ENCODE results near the gene ARHGEF39.
A peak's percentile ranks its signal among the peaks of the same experiment; 100 is the strongest.

The ARHGEF39 gene

GRCh38 chr9:35690614-35691333 lies 25.8 kb upstream of the ARHGEF39 start:
- DNase-seq = peak; percentile 68

DNA sequence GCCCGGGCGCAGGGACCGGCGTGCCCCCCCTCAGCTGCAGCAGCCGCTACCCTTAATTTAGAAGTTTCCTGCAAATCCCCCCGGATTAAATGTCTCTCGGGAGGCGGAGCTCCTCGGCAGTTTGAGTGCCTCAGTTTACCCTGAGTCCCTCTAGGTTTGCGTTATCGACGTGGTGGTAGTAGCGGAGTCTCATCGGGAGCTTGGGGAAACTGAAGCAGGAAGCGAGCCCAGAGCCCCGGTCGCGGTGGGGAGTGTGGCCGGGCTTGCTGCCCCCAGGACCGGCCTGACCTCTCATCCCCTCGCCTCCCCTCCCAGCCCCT lies 25.3 kb upstream of the ARHGEF39 start:
- peak; percentile 47 for DNase-seq

GRCh38 chr9:35689542-35690293 lies 24.7 kb upstream of the ARHGEF39 start, which contains the start of gene TPM2:
TSS of gene TPM2 (minus strand) at chr9:35689925. CDS start at chr9:35689817, 108 bp downstream.
- peak; percentile 41 for DNase-seq

DNA sequence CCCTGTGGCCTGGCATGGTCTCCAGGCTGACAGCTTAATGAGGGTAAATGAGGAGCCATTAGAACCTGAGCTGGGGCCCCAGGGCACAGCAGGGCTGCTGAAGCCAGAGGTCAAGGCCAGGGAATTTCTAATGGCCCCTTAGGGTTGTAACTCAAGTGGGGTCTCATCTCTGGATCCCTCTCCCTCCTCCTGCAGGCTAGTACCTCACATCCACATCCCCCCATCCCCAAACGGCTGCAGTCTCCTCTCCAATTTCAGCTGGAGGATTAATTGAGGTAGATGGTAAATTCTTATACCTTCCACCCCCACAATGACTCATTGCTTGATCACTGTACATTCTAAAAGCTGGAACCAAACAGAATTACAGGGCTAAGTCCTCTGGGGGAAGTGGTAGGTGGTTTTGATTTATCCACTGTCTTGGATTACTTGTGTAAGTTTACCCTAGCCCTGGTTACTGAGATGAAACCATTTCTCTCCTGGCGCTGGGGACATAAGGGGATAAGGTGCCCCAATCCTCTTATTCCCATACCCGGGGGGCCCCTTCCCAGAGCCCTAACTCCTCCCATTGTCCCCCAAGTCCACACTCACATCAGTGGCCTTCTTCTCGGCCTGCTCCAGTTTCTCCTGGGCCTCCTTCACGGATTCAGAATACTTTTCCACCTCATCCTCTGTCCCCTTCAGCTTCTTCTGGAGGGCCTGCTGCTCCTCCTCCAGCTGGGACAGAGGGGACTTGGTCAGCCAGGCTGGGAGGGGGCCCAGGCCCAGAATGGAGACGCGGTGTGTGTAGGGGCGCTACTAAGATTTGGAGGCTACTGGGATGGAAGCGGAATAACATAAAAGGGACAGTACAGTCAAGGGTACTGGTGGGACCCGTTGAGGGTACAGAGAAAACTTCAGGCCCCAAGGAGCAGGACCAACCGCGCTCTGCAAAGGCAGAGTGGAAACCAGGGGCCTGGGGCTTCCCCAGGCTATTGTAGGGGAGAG lies 23.9 kb upstream of the ARHGEF39 start:
- DNase-seq = peak; percentile 32

DNA sequence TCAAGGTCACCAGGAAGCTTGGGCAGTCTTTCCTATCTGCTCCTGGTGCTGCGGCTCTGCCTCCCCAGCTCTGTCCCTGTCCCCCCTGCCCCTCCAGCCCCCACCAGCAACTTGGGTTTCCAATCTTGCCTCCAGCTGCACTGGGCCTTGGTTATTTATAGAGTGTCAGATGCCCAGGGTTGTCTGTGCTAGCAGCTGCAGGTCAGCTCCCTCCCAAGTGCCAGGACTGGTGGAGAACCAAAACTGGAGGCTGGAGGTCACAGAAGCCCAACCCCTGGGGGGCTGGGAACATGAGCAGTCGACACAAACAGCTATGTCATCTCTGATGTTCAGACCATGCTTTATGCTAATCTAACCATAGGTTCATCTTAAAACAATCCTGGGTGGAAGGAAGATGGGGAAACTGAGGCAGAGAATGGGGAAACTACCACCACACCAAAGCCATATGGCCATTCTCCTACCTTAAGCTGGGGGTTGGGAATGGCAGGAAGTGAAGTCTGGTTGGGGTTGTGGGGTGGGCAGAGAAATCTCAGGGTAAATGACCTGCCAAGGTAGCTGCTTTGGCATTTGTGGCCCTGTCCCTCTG lies 23.1 kb upstream of the ARHGEF39 start:
- DNase-seq = no peak

DNA sequence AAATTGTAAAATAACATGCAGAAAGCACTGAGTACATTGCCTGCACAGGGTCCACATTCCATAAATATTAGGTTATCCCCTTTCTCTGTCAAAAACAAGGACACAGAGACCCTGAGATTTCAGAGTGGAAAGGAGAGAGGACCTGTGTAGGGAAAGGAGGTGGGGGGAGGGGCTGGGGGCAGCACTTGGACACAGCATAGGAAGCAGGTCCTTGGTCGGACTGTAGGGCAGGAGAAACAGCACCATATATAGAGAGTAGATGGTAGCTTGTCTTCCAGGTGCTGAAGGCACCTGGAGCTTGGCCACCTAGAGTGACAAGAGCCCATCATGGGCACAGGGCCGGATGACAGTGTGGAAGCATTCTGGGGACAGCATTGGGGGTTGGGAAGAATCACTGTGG lies 22.3 kb upstream of the ARHGEF39 start:
- DNase-seq = no peak

GRCh38 chr9:35686222-35687203 lies 21.5 kb upstream of the ARHGEF39 start:
- no peak for DNase-seq

DNA sequence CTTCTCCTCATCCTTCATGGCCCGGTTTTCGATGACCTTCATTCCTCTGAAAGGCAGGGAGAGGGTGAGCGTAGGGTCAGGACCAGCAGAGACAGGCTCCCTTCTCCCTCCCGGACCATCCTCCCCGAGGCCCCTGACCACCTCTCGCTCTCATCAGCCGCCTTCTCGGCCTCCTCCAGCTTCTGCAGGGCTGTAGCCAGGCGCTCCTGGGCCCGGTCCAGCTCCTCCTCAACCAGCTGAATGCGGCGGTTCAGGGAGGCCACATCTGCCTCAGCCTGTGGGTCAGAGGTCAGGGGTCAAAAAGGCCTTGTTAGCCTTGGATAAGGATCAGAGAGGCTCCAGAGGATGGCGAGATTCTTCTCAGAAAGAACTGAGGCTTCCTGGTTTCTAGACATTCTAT lies 20.5 kb upstream of the ARHGEF39 start:
- DNase-seq = no peak

DNA sequence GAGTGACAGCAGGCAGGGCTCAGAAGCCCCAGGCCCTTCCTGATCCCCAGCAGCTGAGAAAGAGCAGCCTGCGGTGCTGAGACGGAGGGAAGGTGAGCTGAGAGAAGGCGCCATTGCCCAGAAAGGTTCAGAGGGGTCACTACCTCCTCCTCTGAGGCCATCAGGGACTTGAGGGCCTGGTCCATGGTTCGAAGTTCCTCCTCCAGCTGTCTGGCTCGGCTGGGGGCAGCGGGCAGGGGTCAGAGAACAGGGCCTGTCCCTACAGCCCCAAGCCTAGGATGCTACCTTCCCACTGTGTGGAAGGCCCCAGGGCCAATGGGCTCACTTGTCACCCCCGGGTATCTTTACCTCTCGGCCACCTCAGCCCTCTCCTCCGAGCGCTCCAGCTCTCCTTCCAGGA lies 19.9 kb upstream of the ARHGEF39 start:
- no peak for DNase-seq

GRCh38 chr9:35683323-35683722 lies 18.3 kb upstream of the ARHGEF39 start:
- no peak for DNase-seq

DNA sequence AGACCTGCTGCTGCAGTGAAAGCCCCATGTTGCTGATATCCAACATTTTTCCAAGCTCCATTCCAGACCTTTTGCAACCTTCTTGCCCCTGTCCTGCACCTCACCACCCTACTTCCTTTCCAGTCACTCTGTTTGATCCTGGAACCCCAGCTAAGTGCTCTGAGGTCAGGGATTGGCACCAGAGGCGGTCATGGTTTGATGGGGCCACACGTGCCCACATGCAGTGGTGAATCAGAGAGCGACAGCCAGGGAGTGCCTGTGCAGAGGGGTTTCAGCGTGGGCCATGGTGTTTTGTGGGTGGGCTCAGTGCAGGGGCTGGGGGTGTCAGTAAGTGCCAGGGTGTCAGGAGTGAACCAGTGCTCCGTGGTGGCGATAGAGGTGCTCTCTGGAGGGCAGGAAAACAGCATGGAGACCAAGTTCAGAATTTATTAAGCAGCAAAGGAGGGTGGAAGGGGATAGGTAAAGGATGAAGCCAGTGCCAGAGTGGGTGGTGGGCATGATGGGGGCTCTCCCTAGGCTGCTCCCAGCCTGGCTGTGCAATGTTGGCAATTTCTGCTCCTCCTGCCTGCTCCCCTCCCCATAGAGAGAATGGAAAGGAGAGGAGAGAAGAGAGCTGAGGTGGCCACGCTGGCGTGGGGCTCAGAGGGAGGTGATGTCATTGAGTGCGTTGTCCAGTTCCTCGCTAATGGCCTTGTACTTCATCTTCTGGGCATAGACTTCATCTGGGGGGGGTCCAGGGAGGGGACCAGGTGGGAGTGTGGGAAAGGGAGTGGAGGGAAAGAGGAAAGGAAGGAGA lies 17.7 kb upstream of the ARHGEF39 start:
- DNase-seq = no peak

- no peak for DNase-seq
These were observed 17.1 kb upstream of the ARHGEF39 start for GRCh38 chr9:35682051-35682450.

- peak; percentile 50 for DNase-seq
These were observed 16.5 kb upstream of the ARHGEF39 start for GRCh38 chr9:35681341-35682002.

DNA sequence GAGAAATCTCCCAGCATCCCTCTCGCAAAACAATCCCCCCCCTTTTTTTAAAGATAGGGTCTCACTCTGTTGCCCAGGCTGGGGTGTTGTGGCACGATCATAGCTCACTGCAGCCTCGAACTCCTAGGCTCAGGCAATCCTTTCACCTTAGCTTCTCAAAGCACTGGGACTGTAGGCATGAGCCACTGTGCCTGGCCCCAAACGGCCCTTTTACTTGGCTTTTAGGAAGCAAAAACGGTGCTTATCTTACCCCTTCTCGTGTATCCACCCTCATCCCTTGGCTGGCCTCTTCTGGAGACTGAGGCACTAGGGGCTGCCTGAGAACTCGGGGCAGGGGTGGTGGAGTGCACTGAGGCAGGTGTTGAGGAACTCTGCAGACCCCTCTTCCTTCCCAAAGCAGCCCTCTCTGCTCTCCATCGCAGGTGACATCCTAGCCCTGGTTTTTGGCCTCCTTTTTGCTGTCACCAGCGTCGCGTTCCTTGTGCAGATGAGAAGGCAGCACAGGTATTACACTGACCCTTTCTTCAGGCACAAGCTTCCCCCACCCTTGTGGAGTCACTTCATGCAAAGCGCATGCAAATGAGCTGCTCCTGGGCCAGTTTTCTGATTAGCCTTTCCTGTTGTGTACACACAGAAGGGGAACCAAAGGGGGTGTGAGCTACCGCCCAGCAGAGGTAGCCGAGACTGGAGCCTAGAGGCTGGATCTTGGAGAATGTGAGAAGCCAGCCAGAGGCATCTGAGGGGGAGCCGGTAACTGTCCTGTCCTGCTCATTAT lies 15.5 kb upstream of the ARHGEF39 start:
- no peak for DNase-seq

GRCh38 chr9:35679766-35680330 lies 14.9 kb upstream of the ARHGEF39 start:
- no peak for DNase-seq

GRCh38 chr9:35679091-35679490 lies 14.1 kb upstream of the ARHGEF39 start:
- no peak for DNase-seq

- DNase-seq = no peak
These were observed 10.9 kb upstream of the ARHGEF39 start for GRCh38 chr9:35675732-35676392.

DNA sequence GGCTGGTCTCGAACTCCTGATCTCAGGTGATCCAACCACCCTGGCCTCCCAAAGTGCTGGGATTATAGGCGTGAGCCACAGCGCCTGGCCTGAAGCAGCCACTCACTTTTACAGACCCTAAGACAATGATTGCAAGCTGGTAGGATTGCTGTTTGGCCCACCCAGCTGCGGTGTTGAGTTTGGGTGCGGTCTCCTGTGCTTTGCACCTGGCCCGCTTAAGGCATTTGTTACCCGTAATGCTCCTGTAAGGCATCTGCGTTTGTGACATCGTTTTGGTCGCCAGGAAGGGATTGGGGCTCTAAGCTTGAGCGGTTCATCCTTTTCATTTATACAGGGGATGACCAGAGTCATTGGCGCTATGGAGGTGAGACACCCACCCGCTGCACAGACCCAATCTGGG lies 10.2 kb upstream of the ARHGEF39 start:
- DNase-seq = no peak

GRCh38 chr9:35674025-35674361 lies 9.0 kb upstream of the ARHGEF39 start:
- no peak for DNase-seq

Data from NCI-H82 (cell line).